LoVo (cell line): ENCODE measurements around the gene UBE2H.

Source experiments
- DNase-seq: peaks from one replicate; pipeline ENCODE4 v3.0.0-alpha.2; 2016; ENCODE audit warnings: low spot score

UBE2H gene

GRCh38 chr7:129950191-129950932 is 2.4 kb downstream of the UBE2H start:
- DNase-seq, result no peak

GRCh38 chr7:129949292-129950133 is 3.2 kb downstream of the UBE2H start:
- DNase-seq, result peak; percentile 49

GRCh38 chr7:129948877-129949291 is 3.9 kb downstream of the UBE2H start:
- no peak for DNase-seq

- no peak for DNase-seq
Measured at GRCh38 chr7:129948338-129948737, 4.4 kb downstream of the UBE2H start.

- DNase-seq, result no peak
Measured at GRCh38 chr7:129947701-129948100, 5.1 kb downstream of the UBE2H start.

GRCh38 chr7:129947049-129947448 is 5.7 kb downstream of the UBE2H start:
- DNase-seq, result no peak

- no peak for DNase-seq
Measured at GRCh38 chr7:129946282-129946681, 6.5 kb downstream of the UBE2H start.

GRCh38 chr7:129943352-129943751 is 9.4 kb downstream of the UBE2H start:
- DNase-seq, result no peak

- DNase-seq, result no peak
Measured at GRCh38 chr7:129940329-129940728, 12.4 kb downstream of the UBE2H start.

GRCh38 chr7:129939881-129940280 is 12.9 kb downstream of the UBE2H start:
- DNase-seq, result no peak

- no peak for DNase-seq
Measured at GRCh38 chr7:129933627-129934026, 19.1 kb downstream of the UBE2H start.

GRCh38 chr7:129926618-129927017 is 26.1 kb downstream of the UBE2H start:
- no peak for DNase-seq

GRCh38 chr7:129925416-129926002 is 27.3 kb downstream of the UBE2H start:
- DNase-seq, result no peak

- DNase-seq, result no peak
Measured at GRCh38 chr7:129924602-129925001, 28.2 kb downstream of the UBE2H start.

- no peak for DNase-seq
Measured at GRCh38 chr7:129923709-129924108, 29.1 kb downstream of the UBE2H start.

GRCh38 chr7:129919492-129919891 is 33.3 kb downstream of the UBE2H start:
- DNase-seq, result no peak

- no peak for DNase-seq
Measured at GRCh38 chr7:129918922-129919321, 33.8 kb downstream of the UBE2H start.

- DNase-seq, result no peak
Measured at GRCh38 chr7:129917934-129918333, 34.8 kb downstream of the UBE2H start.

GRCh38 chr7:129914536-129915272 is 38.1 kb downstream of the UBE2H start:
- no peak for DNase-seq

- no peak for DNase-seq
Measured at GRCh38 chr7:129913428-129913827, 39.3 kb downstream of the UBE2H start.

GRCh38 chr7:129911790-129912189 is 41.0 kb downstream of the UBE2H start:
- no peak for DNase-seq

GRCh38 chr7:129909669-129910068 is 43.1 kb downstream of the UBE2H start:
- DNase-seq, result no peak
